Fibroblast of lung (primary cell): ENCODE results near the gene VIPR2. TPM values are rescaled to one million over a fixed set of nuclear protein-coding genes. Genes with fewer than 3 reads are reported as not detected.

Source experiments
- DNase-seq, 2 donors: peaks; one replicate each; pipeline versions ENCODE4 v3.0.0 to v3.0.0-alpha.2; 2010; ENCODE audit warnings: low read depth in 2 of 2
- H2AFZ ChIP-seq: 2 replicates; pipeline ENCODE4 v1.5.1; 2012; ENCODE audit warnings: low read length, control low read depth, inconsistent platforms
- H3K27ac ChIP-seq: 2 replicates; pipeline ENCODE4 v1.5.1; 2011; ENCODE audit warnings: low read length, control low read depth; ENCODE audit not compliant: insufficient read depth
- H3K27me3 ChIP-seq: 2 replicates; pipeline ENCODE4 v1.5.1; 2011; ENCODE audit warnings: mild to moderate bottlenecking, low read length; ENCODE audit not compliant: control insufficient read depth, insufficient read depth
- H3K36me3 ChIP-seq: 2 replicates; pipeline ENCODE4 v1.5.1; 2011; ENCODE audit warnings: low read length; ENCODE audit not compliant: control insufficient read depth, insufficient read depth
- H3K4me1 ChIP-seq: 2 replicates; pipeline ENCODE4 v1.5.1; 2011; ENCODE audit warnings: low read length; ENCODE audit not compliant: control insufficient read depth, insufficient read depth; ENCODE audit errors: extremely low read depth
- H3K4me2 ChIP-seq: 2 replicates; pipeline ENCODE4 v1.5.1; 2011; ENCODE audit warnings: low read length, control low read depth; ENCODE audit not compliant: insufficient read depth; ENCODE audit errors: extremely low read depth
- H3K4me3 ChIP-seq, 4 experiments: fragments of 200-600 bp in 1 of 4; sonication (generic) in 1 of 4; replicated peaks in 1 of 4; 2 replicates each; pipeline ENCODE4 v1.5.1; 2011 to 2016; ENCODE audit warnings: low read length in 4 of 4, low read depth in 3 of 4, mild to moderate bottlenecking in 3 of 4, control low read depth in 2 of 4, inconsistent platforms in 1 of 4, mixed read lengths in 1 of 4; ENCODE audit not compliant: insufficient read depth in 1 of 4; ENCODE audit errors: control extremely low read depth in 1 of 4
- H3K79me2 ChIP-seq: 2 replicates; pipeline ENCODE4 v1.5.1; 2012; ENCODE audit warnings: mild to moderate bottlenecking, low read length, inconsistent platforms; ENCODE audit not compliant: control insufficient read depth, insufficient read depth
- H3K9ac ChIP-seq: 2 replicates; pipeline ENCODE4 v1.5.1; 2011; ENCODE audit warnings: mild to moderate bottlenecking, low read length, control low read depth; ENCODE audit not compliant: insufficient read depth
- H3K9me3 ChIP-seq: 2 replicates; pipeline ENCODE4 v1.5.1; 2012; ENCODE audit warnings: low read depth, low read length; ENCODE audit not compliant: control insufficient read depth, insufficient read depth
- H4K20me1 ChIP-seq: 2 replicates; pipeline ENCODE4 v1.5.1; 2011; ENCODE audit warnings: low read length; ENCODE audit not compliant: control insufficient read depth, insufficient read depth; ENCODE audit errors: extremely low read depth
- CTCF ChIP-seq, 2 donors: IDR thresholded peaks in 1 of 2; conservative IDR thresholded peaks in 1 of 2; 1 replicate in 1 of 2; 2 replicates in 1 of 2; pipeline ENCODE4 v1.5.1; 2011 to 2012; ENCODE audit warnings: low read length in 2 of 2, control low read depth in 1 of 2, inconsistent platforms in 1 of 2, low read depth in 1 of 2, mild to moderate bottlenecking in 1 of 2
- EZH2 ChIP-seq: IDR thresholded peaks from 2 replicates; pipeline ENCODE4 v1.5.1; 2012; ENCODE audit warnings: low read length, control low read depth, mild to moderate bottlenecking; ENCODE audit errors: missing control alignments
- polyA plus RNA-seq, 2 donors: library from polyadenylated mRNA; depleted of rRNA in 1 of 2; stranded (reverse) in 1 of 2; unstranded in 1 of 2; fragments of >200 nt; gene quantifications; 2 replicates each; pipeline ENCODE4 v1.2.1, GENCODE V29; 2011 to 2012; ENCODE audit warnings: missing spikeins in 1 of 2
- total RNA-seq: library from RNA; depleted of rRNA; stranded (reverse); fragments of >200 nt; gene quantifications from 2 replicates; pipeline ENCODE4 v1.2.1, GENCODE V29; 2014

The VIPR2 gene
- total and polyA plus RNA-seq, 2 donors (not counting 1 experiment from before 2014, with no cell fraction given), result not detected

GRCh38 chr7:159034988-159035387, 109.7 kb downstream of the VIPR2 start:
- no peak overlapping the region for H3K4me2 ChIP-seq
- no peaks in the 10 kb centered on the region for H3K4me1 ChIP-seq
- no peak overlapping the region for H3K9ac ChIP-seq
- H3K27me3 ChIP-seq, result no peaks in the 10 kb centered on the region
- no peaks in the 10 kb centered on the region for H3K36me3 ChIP-seq
- no peak overlapping the region for H3K4me3 ChIP-seq
- H3K9me3 ChIP-seq, result no peaks in the 10 kb centered on the region
- H2AFZ ChIP-seq, result no peak overlapping the region
- H3K79me2 ChIP-seq, result no peaks in the 10 kb centered on the region
- DNase-seq, result no peak
- no peaks in the 10 kb centered on the region for H4K20me1 ChIP-seq
- H3K27ac ChIP-seq, result no peak overlapping the region
- TF ChIP-seq CTCF (conservative IDR thresholded peaks at IDR 0.05 in 1 of 2, IDR thresholded peaks at IDR 0.05 in 1 of 2; ENCODE audit: low read depth in 1 of 2, low read length in 2 of 2) (no peak), EZH2 (no peak)

- no peak overlapping the region for H3K9ac ChIP-seq
- H3K27ac ChIP-seq, result no peak overlapping the region
- H2AFZ ChIP-seq, result no peak overlapping the region
- H3K4me1 ChIP-seq, result no peaks in the 10 kb centered on the region
- no peak overlapping the region for H3K4me3 ChIP-seq
- H4K20me1 ChIP-seq, result no peaks in the 10 kb centered on the region
- DNase-seq, result no peak
- H3K9me3 ChIP-seq, result no peaks in the 10 kb centered on the region
- no peaks in the 10 kb centered on the region for H3K27me3 ChIP-seq
- H3K79me2 ChIP-seq, result no peaks in the 10 kb centered on the region
- TF ChIP-seq EZH2, result no peak
- TF ChIP-seq CTCF (conservative IDR thresholded peaks at IDR 0.05 in 1 of 2, IDR thresholded peaks at IDR 0.05 in 1 of 2; ENCODE audit: low read depth in 1 of 2, low read length in 2 of 2), result no peak
- no peaks in the 10 kb centered on the region for H3K36me3 ChIP-seq
- no peak overlapping the region for H3K4me2 ChIP-seq
These were observed 110.3 kb downstream of the VIPR2 start for GRCh38 chr7:159034394-159034793.

- no peaks in the 10 kb centered on the region for H3K4me1 ChIP-seq
- no peaks in the 10 kb centered on the region for H4K20me1 ChIP-seq
- H3K36me3 ChIP-seq, result no peaks in the 10 kb centered on the region
- no peaks in the 10 kb centered on the region for H3K27me3 ChIP-seq
- TF ChIP-seq EZH2, result no peak
- no peak for TF ChIP-seq CTCF (conservative IDR thresholded peaks at IDR 0.05 in 1 of 2, IDR thresholded peaks at IDR 0.05 in 1 of 2; ENCODE audit: low read depth in 1 of 2, low read length in 2 of 2)
- no peak overlapping the region for H3K9ac ChIP-seq
- no peak overlapping the region for H3K4me2 ChIP-seq
- no peak for DNase-seq
- H3K79me2 ChIP-seq, result no peaks in the 10 kb centered on the region
- no peak overlapping the region for H2AFZ ChIP-seq
- H3K4me3 ChIP-seq, result no peak overlapping the region
- no peaks in the 10 kb centered on the region for H3K9me3 ChIP-seq
- H3K27ac ChIP-seq, result no peak overlapping the region
These were observed 110.7 kb downstream of the VIPR2 start for GRCh38 chr7:159033956-159034355.
